ENCODE measurements around the gene C6orf58.

Gene C6orf58

DNA sequence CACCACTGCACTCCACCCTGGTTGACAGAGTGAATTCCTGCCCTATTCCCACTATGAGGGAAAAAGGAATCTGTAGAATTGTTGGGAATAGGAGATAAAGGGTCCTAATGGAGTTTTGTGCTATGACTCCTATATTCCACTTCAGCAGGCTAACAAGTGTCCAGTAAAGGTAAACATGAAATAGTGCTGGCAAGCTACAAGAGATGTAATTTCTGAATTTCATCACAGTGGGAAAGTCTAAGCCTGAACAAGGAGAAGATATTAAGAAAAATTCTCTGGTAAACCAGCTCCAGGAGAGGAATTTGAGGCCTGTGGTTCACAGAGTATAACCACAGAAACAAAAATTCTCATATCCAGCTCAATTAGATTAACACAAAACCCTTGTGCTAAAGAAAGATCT lies 10.3 kb upstream of the C6orf58 start:
- H3K4me3 ChIP-seq (ENCODE audit: low read depth, low read length) = no peak overlapping the region
- TF ChIP-seq, protein P1, sequence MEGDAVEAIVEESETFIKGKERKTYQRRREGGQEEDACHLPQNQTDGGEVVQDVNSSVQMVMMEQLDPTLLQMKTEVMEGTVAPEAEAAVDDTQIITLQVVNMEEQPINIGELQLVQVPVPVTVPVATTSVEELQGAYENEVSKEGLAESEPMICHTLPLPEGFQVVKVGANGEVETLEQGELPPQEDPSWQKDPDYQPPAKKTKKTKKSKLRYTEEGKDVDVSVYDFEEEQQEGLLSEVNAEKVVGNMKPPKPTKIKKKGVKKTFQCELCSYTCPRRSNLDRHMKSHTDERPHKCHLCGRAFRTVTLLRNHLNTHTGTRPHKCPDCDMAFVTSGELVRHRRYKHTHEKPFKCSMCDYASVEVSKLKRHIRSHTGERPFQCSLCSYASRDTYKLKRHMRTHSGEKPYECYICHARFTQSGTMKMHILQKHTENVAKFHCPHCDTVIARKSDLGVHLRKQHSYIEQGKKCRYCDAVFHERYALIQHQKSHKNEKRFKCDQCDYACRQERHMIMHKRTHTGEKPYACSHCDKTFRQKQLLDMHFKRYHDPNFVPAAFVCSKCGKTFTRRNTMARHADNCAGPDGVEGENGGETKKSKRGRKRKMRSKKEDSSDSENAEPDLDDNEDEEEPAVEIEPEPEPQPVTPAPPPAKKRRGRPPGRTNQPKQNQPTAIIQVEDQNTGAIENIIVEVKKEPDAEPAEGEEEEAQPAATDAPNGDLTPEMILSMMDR (IDR thresholded peaks at IDR 0.05; ENCODE audit: low read depth, low read length, missing control alignments) = no peak
- in situ Hi-C loops (cut with HindIII; ENCODE audit: low sequenced_read_pairs) = no loop called here
- DNase-seq (ENCODE audit: low read depth) = peak; percentile 53

DNA sequence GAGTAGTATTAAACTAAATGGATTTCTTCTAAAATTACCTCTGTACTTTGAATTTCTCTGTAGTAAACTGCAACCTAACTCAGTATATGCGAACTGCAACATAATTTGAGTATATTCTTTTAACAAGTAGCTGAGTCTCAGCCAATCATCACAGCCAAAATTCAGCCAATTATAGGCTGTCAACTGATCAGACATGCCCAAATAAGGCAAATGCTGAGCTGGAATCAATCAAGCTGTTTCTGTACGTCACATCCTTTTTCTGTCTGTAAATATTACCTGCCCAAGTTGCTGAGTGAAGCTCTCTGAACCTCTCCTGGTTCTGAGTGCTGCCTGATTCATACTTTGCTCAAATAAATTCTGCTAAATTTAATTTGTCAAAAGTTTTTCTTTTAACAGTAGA lies 9.5 kb upstream of the C6orf58 start:
- TF ChIP-seq, protein P1 (IDR thresholded peaks at IDR 0.05; ENCODE audit: low read depth, low read length, missing control alignments) = no peak
- H3K4me3 ChIP-seq (ENCODE audit: low read depth, low read length) = no peak overlapping the region
- no peak for DNase-seq (ENCODE audit: low read depth)
- in situ Hi-C loops (cut with HindIII; ENCODE audit: low sequenced_read_pairs) = no loop called here

DNA sequence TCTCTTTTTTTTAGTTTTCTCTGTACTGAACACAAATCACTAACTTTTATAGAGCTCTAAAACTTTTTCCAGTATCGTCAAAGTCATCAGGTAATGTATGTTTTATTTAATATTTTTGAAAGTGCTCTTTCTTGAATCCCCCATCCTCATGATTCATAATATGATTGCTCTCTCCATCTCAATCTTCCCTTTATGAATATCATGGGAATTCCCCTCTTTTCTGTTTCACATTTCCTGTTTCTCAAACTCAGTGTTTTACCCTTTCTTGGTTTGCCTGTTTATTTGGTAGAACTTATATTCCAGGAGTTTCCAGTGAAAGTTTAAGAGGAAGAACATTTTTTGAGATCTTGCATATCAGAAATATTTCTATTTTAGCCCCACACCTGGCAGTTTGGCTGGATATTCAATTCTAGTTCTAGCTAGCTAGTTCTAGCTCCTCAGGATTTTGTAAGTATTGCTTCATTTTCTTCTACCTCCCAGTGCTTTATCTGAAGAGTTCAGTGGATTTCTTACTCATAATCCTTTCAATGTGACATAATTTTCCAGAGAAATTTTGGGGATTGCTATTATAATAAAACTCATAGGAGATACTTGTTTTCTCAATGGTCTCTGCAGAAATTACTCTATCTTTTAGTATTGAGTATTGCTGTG lies 6.1 kb upstream of the C6orf58 start:
- no peak overlapping the region for H3K4me3 ChIP-seq (ENCODE audit: low read depth, low read length)
- in situ Hi-C loops (cut with HindIII; ENCODE audit: low sequenced_read_pairs) = no loop called here
- no peak for DNase-seq (ENCODE audit: low read depth)
- TF ChIP-seq, protein P1 (IDR thresholded peaks at IDR 0.05; ENCODE audit: low read depth, low read length, missing control alignments) = no peak

DNA sequence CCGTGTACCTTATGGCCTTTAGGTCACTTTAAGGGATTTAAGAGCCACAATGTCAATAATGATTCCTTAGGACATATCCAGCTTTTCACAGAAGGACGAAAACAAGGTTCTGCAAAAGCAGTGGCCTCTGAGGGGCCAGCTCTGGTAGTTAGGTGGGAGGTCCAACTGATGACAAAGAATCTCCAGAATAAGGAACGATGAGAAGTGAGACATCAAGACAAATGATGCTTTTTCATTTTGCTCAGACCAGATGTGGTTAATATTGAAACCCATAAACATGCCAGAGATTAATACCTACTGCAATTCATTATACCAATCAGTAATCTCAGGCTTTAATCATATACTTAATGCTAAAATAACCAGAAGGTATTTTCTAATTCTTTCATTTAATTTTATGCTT lies 1.9 kb downstream of the C6orf58 start:
- no peak for DNase-seq (ENCODE audit: low read depth)
- TF ChIP-seq, protein P1 (IDR thresholded peaks at IDR 0.05; ENCODE audit: low read depth, low read length, missing control alignments) = no peak
- no peak overlapping the region for H3K4me3 ChIP-seq (ENCODE audit: low read depth, low read length)
- in situ Hi-C loops (cut with HindIII; ENCODE audit: low sequenced_read_pairs) = no loop called here

DNA sequence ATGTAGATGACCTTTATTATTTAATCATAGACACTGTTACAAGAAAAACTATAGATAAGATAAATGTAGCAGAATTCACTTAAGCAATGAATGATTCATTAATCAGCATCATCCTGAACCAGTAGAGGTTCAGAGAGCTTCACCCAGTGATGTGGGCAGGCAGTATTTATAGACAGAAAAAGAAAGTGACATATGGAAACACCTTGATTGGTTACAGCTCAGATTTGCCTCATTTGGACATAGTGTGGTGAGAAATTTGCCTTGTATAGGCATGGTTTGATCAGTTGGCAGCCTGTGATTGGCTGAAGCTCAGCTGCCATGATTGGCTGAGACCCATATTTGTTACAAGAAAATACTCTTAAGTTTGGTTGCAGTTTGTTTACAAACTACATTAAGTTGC lies 4.6 kb downstream of the C6orf58 start:
- no peak for DNase-seq (ENCODE audit: low read depth)
- in situ Hi-C loops (cut with HindIII; ENCODE audit: low sequenced_read_pairs) = no loop called here
- H3K4me3 ChIP-seq (ENCODE audit: low read depth, low read length) = no peak overlapping the region
- TF ChIP-seq, protein P1 (IDR thresholded peaks at IDR 0.05; ENCODE audit: low read depth, low read length, missing control alignments) = no peak

DNA sequence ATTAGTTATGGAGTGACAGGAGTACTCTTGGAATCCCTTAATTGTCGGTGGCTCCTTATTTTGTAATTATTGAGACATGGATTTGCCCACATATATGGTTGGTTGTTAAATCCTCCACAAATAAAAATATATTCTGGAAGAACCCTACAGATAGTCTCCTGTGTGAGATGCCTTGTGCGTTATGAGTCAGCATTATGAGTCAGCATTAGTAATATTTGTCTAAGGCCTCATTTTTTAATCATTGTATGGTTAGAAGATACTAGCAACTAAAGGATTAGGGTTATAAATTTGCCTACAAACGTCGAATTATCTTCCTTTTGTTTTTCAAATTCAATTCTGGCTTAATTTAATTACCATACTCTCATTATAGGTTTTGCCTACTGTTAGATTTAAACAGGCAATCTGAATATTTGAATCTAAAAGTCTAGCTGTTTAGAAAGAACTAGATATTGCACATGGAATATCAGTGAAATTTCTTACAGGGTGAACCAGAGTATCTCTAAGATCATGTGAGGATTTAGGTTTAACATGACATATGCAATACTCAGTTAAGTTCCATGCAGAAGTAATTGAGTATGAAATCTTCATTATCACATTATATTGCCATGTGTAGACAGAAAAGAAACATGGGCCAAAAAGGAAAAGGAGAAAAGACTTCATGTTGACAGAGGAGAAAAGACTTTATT lies 5.9 kb downstream of the C6orf58 start:
- no peak overlapping the region for H3K4me3 ChIP-seq (ENCODE audit: low read depth, low read length)
- DNase-seq (ENCODE audit: low read depth) = peak; percentile 42
- in situ Hi-C loops (cut with HindIII; ENCODE audit: low sequenced_read_pairs) = no loop called here
- TF ChIP-seq, protein P1 (IDR thresholded peaks at IDR 0.05; ENCODE audit: low read depth, low read length, missing control alignments) = no peak
